NB4 (cell line): ENCODE results near the gene SLC9C2.
"Not testable (repeated sequence)": the region's sequence is repeated elsewhere in the genome, so short reads cannot be mapped to it uniquely, and the experiment has no call there.

ENCODE experiments used
- DNase-seq: peaks from one replicate; pipeline ENCODE4 v3.0.0; 2010; ENCODE audit warnings: low read depth
- H3K4me3 ChIP-seq: one replicate; pipeline ENCODE4 v1.5.1; 2011; ENCODE audit warnings: mild to moderate bottlenecking, low read depth, low read length, moderate library complexity
- MYC ChIP-seq: IDR thresholded peaks from 2 replicates; pipeline ENCODE4 v1.6.1; 2011; ENCODE audit warnings: low read depth, low read length
- POLR2A ChIP-seq: IDR thresholded peaks from 2 replicates; pipeline ENCODE4 v1.6.1; 2011; ENCODE audit warnings: mild to moderate bottlenecking; ENCODE audit not compliant: insufficient read length; ENCODE audit errors: extremely low read depth
- TF ChIP-seq, protein P1 (sequence below): IDR thresholded peaks from 2 replicates; pipeline ENCODE4 v1.6.1; 2011; ENCODE audit warnings: low read depth, low read length
- TF ChIP-seq, protein P2 (sequence below): IDR thresholded peaks from one replicate; pipeline ENCODE4 v1.5.1; 2012; ENCODE audit warnings: low read depth, low read length

The SLC9C2 gene

DNA sequence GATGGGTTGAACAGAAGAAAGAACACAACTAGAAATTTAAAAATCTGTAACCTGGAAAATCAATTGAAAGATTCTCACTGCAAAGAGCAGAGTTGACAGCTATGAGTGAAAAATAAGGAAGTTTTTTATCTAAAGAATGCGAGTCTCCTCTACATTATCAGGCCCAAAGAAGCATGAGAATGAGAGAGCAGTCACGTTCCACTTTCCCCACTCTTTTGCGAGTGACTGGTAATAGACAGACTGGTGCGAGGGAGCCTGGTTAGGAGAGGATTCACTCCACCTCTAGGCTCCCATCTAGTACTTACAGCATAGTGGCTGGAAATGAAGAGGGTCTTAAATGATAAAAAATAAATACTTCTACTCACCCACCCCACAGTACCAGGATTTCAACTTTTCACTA, 73.8 kb downstream of the SLC9C2 start:
- TF ChIP-seq MYC (no peak), POLR2A (no peak)
- TF ChIP-seq, protein P1, sequence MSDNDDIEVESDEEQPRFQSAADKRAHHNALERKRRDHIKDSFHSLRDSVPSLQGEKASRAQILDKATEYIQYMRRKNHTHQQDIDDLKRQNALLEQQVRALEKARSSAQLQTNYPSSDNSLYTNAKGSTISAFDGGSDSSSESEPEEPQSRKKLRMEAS: no peak
- TF ChIP-seq, protein P2, sequence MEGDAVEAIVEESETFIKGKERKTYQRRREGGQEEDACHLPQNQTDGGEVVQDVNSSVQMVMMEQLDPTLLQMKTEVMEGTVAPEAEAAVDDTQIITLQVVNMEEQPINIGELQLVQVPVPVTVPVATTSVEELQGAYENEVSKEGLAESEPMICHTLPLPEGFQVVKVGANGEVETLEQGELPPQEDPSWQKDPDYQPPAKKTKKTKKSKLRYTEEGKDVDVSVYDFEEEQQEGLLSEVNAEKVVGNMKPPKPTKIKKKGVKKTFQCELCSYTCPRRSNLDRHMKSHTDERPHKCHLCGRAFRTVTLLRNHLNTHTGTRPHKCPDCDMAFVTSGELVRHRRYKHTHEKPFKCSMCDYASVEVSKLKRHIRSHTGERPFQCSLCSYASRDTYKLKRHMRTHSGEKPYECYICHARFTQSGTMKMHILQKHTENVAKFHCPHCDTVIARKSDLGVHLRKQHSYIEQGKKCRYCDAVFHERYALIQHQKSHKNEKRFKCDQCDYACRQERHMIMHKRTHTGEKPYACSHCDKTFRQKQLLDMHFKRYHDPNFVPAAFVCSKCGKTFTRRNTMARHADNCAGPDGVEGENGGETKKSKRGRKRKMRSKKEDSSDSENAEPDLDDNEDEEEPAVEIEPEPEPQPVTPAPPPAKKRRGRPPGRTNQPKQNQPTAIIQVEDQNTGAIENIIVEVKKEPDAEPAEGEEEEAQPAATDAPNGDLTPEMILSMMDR: no peak
- DNase-seq: no peak
- no peak overlapping the region for H3K4me3 ChIP-seq

DNA sequence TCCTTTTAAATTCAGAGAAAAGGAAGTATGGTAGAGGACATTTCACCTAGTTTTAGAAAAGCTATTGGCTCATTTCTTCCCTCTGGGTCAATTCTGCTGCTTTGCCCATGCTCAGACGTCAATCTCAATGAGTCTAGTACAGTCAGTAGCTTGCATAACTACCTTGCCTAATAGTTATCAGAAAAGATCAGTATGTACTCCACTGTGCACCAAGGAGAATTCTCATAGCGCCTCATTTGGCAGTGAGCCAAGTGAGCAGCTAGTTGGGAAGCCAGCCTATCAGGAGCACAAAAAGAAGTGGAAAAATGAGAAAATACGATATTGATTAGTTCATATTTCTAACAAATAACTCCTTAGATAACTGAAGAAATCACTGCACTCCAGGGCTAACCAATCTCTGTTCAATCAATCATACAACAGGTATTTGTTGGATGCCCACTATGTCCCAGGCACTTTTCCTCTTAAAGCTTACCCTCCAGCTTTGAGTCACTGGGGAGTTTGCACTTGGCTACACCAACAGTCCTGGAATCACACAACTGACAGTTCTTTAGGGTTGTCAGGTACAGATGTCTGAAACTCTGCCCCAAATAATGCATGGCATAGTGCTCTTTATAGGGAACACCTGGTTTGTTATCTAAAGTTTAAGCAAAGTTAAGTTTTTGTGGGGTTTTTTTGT, 75.6 kb downstream of the SLC9C2 start:
- TF ChIP-seq, protein P1: no peak
- TF ChIP-seq POLR2A (no peak), MYC (no peak)
- TF ChIP-seq, protein P2: no peak
- DNase-seq: no peak
- no peak overlapping the region for H3K4me3 ChIP-seq

DNA sequence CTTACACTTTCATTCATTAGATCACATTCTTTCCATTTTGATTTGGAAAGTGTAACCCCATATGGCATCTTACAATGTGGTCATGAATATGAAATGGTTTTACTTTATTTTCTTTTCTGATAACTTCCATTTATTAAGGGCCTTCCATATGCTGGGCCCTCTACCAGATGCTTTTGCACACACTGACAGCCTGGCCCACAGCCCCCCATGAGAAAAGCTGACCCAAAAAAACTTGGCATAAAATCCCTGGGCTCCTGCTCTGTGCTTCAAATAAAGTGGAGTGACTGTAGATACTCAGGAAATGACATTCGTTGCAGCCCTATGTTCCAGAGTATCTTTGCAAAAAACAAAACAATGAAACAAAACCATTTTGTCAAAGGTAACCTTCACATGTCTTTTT, 76.9 kb downstream of the SLC9C2 start:
- no peak overlapping the region for H3K4me3 ChIP-seq
- DNase-seq: no peak
- TF ChIP-seq, protein P1: no peak
- TF ChIP-seq, protein P2: no peak
- no peak for TF ChIP-seq POLR2A
- no peak for TF ChIP-seq MYC

DNA sequence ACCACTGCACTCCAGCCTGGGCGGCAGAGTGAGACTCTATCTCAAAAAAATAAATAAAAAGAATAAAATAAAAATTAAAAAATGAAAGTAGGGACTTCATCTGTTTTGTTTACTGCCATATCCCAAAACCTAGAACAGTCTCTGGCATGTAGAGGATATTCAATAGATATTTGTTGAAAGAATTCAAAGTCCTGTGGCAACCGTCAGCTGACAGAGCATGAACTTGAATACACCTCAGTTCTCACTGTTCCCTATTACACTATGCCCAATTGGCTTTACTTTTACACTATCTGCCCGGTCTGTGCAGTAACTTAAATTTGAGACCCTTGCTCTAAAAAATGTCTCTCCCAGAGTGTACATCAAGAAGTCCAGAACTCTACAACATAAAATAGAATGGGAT, 79.5 kb downstream of the SLC9C2 start:
- no peak overlapping the region for H3K4me3 ChIP-seq
- TF ChIP-seq, protein P2: no peak
- TF ChIP-seq, protein P1: no peak
- no peak for TF ChIP-seq MYC
- TF ChIP-seq POLR2A: no peak
- DNase-seq: no peak

DNA sequence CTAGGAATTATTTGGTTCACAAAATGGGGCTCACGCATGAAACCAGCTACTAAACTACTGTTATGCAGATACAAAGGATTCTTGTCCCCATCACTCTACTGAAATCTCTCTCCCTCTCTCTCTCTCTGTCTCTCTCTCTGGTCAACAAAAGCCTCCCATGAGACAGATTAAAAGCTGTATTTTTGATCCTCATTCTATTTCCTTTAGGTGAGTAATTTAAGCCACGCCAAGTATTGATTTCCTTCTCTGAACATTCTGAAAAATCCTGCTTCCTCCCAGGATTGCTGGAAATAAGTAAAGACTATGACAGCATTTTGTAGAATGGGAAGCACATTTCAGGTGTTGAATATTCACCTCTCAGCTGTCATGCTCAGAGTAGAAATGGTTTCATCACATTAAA, 82.1 kb downstream of the SLC9C2 start:
- no peak overlapping the region for H3K4me3 ChIP-seq
- DNase-seq: no peak
- TF ChIP-seq, protein P1: no peak
- TF ChIP-seq POLR2A (no peak), MYC (no peak)
- TF ChIP-seq, protein P2: no peak

DNA sequence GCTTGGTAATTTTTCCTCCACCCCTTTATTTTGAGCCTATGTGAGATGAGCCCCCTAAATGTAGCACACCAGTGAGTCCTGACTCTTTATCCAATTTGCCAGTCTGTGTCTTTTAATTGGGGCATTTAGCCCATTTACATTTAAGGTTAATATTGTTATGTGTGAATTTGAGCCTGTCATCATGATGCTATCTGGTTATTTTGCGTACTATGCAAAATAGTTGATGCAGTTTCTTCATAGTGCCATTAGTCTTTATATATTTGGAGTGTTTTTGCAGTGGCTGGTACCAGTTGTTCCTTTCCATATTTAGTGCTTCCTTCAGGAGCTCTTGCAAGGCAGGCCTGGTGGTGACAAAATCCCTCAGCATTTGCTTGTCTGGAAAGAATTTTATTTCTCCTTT, 88.4 kb downstream of the SLC9C2 start:
- H3K4me3 ChIP-seq, DNase-seq: not testable (repeated sequence)
